K562 (cell line): Measurements from ENCODE around the gene DCTN5. TPM values are rescaled to one million over a fixed set of nuclear protein-coding genes. Genes with fewer than 3 reads are reported as not detected.
A peak's percentile ranks its signal among the peaks of the same experiment; 100 is the strongest.

Experiments used
- CBX1 ChIP-seq: sonication (generic); IDR thresholded peaks from 2 replicates; pipeline ENCODE4 v1.6.1; 2016; ENCODE audit warnings: antibody characterized with exemption, low read depth, mild to moderate bottlenecking
- FOXM1 ChIP-seq, 2 experiments: fragments of 450-650 bp in 1 of 2; sonication (generic) in 1 of 2; formaldehyde crosslinking in 1 of 2; IDR thresholded peaks; 2 replicates each; pipeline versions ENCODE4 v1.6.1 to v1.9.0; 2017 to 2022; ENCODE audit warnings: low read depth in 2 of 2, mild to moderate bottlenecking in 2 of 2, missing genetic modification reagents in 1 of 2, moderate library complexity in 1 of 2
- HMGN3 ChIP-seq: IDR thresholded peaks from 2 replicates; pipeline ENCODE4 v1.6.1; 2011; ENCODE audit warnings: borderline replicate concordance, low read depth, mild to moderate bottlenecking, mixed read lengths, low read length; ENCODE audit not compliant: insufficient read length; ENCODE audit errors: extremely low read depth
- L3MBTL2 ChIP-seq: fragments of 450-650 bp; IDR thresholded peaks from 2 replicates; pipeline ENCODE4 v1.6.1; 2016; ENCODE audit warnings: mild to moderate bottlenecking, moderate library complexity
- PML ChIP-seq: IDR thresholded peaks from 2 replicates; pipeline ENCODE4 v1.6.1; 2012; ENCODE audit warnings: low read length, inconsistent platforms
- SETDB1 ChIP-seq: IDR thresholded peaks from one replicate; pipeline ENCODE4 v1.6.1; 2012; ENCODE audit warnings: low read length, control low read depth, inconsistent platforms
- SOX6 ChIP-seq: fragments of 450-650 bp; IDR thresholded peaks from 2 replicates; pipeline ENCODE4 v1.6.1; 2014; ENCODE audit warnings: mild to moderate bottlenecking
- ZNF668 ChIP-seq: fragments of 250-450 bp; sonication (Bioruptor Pico); IDR thresholded peaks from 2 replicates; pipeline ENCODE4 v1.8.0; 2022; ENCODE audit warnings: mild to moderate bottlenecking, inconsistent platforms
- ZZZ3 ChIP-seq: fragments of 450-650 bp; IDR thresholded peaks from 2 replicates; pipeline ENCODE4 v1.6.1; 2016; ENCODE audit warnings: antibody characterized with exemption, mild to moderate bottlenecking, moderate library complexity
- polyA plus RNA-seq, 8 experiments: library from polyadenylated mRNA; depleted of rRNA in 4 of 8; stranded (reverse) in 5 of 8; unstranded in 3 of 8; fragments of >200 nt; fragmentation: Nextera tagmentation in 2 of 8; fragmentation: Illumina TruSeq in 1 of 8; extraction: Ambion mirVana in 2 of 8; extraction: Trizol in 1 of 8; gene quantifications; 2 replicates each; pipeline versions ENCODE4 v1.2.1 to v1.2.3, GENCODE V29; 2011 to 2014; ENCODE audit warnings: inconsistent platforms in 1 of 8, missing spikeins in 1 of 8
- total RNA-seq, 7 experiments: library from RNA; depleted of rRNA in 6 of 7; stranded (reverse); fragments of >200 nt in 6 of 7; fragmentation: Illumina TruSeq in 2 of 7; extraction: Trizol in 2 of 7; gene quantifications; 2 replicates each; pipeline versions ENCODE4 v1.2.1 to v1.2.3, GENCODE V29; 2011 to 2021; ENCODE audit warnings: low replicate concordance in 1 of 7
- TF ChIP-seq, protein P1 (sequence below): fragments of 450-650 bp; IDR thresholded peaks from 2 replicates; pipeline ENCODE4 v1.6.1; 2016; ENCODE audit warnings: missing biosample characterization, missing genetic modification characterization
- TF ChIP-seq, protein P2 (sequence below): IDR thresholded peaks from 2 replicates; pipeline ENCODE4 v1.6.1; 2011; ENCODE audit warnings: borderline replicate concordance, low read depth, mild to moderate bottlenecking, moderate library complexity, low read length; ENCODE audit not compliant: insufficient read depth, poor library complexity, severe bottlenecking
- TF ChIP-seq, protein P3 (sequence below): conservative IDR thresholded peaks from 2 replicates; pipeline ENCODE4 v1.6.1; 2011; ENCODE audit warnings: low read depth, mild to moderate bottlenecking, low read length; ENCODE audit not compliant: control insufficient read depth
- TF ChIP-seq, protein P4 (sequence below): fragments of 450-650 bp; IDR thresholded peaks from 2 replicates; pipeline ENCODE4 v1.6.1; 2016
- TF ChIP-seq, protein P5 (sequence below), 2 experiments: fragments of 450-650 bp; conservative IDR thresholded peaks; 2 replicates each; pipeline ENCODE4 v1.6.1; 2017; ENCODE audit warnings: mild to moderate bottlenecking in 2 of 2, moderate library complexity in 2 of 2
- TF ChIP-seq, protein P6 (sequence below), 2 experiments: fragments of 450-650 bp in 1 of 2; sonication (generic) in 1 of 2; formaldehyde crosslinking in 1 of 2; IDR thresholded peaks in 1 of 2; conservative IDR thresholded peaks in 1 of 2; 2 replicates each; pipeline versions ENCODE4 v1.6.1 to v1.8.1; 2016 to 2023; ENCODE audit warnings: mild to moderate bottlenecking in 2 of 2, moderate library complexity in 2 of 2, inconsistent platforms in 1 of 2, missing genetic modification reagents in 1 of 2

The DCTN5 gene
- total and polyA plus RNA-seq, 9 of the 15 experiments (the other 6 are each of a cell fraction or from before 2014, with no cell fraction given) = 35.8 to 149 (median 75.9) TPM

DNA sequence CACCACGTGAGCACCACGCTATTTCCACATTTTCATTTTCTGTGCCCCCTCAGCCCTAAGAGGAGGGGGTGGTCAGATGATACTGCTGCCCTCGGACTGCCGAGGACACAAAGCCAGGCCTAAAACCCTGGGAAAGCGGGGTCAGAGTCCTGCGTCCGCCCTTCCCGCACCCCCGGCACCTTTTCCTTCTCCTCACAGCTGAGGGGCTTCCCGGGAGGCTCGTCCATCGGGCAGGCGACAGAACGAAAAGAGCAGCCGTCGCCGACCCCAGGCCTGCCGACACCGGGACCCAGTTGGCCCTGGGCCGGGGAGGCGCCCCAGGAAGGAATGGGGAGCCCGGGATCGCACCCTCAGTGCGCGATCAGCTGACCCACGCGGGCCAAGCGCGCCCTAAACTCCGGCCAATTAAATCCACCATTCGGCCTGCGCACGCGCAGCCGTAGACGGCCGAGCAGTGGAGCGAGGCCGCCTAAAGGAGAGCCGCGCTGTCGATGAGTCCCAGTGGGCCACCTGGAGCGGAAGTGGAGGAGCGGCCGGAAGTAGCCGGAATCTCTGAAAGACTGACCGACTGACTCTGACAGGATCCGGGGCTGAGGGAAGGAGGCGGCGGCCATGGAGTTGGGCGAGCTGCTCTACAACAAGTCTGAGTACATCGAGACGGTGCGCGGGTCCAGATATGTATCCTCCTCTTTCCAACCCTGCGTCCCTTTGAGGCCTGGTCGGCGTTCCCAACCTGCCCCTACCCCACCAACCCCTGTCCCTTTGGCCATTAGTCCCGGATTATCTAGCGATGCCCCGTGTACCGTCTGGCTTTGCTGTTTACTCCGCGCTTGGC lies at the start of gene DCTN5, which contains the start of gene PALB2 (continued):
- TF ChIP-seq, protein P1, sequence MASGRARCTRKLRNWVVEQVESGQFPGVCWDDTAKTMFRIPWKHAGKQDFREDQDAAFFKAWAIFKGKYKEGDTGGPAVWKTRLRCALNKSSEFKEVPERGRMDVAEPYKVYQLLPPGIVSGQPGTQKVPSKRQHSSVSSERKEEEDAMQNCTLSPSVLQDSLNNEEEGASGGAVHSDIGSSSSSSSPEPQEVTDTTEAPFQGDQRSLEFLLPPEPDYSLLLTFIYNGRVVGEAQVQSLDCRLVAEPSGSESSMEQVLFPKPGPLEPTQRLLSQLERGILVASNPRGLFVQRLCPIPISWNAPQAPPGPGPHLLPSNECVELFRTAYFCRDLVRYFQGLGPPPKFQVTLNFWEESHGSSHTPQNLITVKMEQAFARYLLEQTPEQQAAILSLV (tag) = no peak
- TF ChIP-seq HMGN3 (peak; percentile 86), L3MBTL2 (peak; percentile 99), ZZZ3 (peak; percentile 70; the same call in 1 of the 2 replicates), CBX1 (no peak), SETDB1 (no peak), SOX6 (0 out of 2 replicates have a peak, but pooled peaks have one; percentile 23), FOXM1 (IDR thresholded peaks at IDR 0.05; ENCODE audit: low read depth) (no peak), FOXM1 (CRISPR knock-in tag; IDR thresholded peaks at IDR 0.05; ENCODE audit: low read depth) (0 out of 2 replicates have a peak, but pooled peaks have one; percentile 52), ZNF668 (no peak), PML (peak; percentile 57; the same call in 1 of the 2 replicates)
- TF ChIP-seq, protein P2, sequence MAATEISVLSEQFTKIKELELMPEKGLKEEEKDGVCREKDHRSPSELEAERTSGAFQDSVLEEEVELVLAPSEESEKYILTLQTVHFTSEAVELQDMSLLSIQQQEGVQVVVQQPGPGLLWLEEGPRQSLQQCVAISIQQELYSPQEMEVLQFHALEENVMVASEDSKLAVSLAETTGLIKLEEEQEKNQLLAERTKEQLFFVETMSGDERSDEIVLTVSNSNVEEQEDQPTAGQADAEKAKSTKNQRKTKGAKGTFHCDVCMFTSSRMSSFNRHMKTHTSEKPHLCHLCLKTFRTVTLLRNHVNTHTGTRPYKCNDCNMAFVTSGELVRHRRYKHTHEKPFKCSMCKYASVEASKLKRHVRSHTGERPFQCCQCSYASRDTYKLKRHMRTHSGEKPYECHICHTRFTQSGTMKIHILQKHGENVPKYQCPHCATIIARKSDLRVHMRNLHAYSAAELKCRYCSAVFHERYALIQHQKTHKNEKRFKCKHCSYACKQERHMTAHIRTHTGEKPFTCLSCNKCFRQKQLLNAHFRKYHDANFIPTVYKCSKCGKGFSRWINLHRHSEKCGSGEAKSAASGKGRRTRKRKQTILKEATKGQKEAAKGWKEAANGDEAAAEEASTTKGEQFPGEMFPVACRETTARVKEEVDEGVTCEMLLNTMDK = no peak
- TF ChIP-seq, protein P3, sequence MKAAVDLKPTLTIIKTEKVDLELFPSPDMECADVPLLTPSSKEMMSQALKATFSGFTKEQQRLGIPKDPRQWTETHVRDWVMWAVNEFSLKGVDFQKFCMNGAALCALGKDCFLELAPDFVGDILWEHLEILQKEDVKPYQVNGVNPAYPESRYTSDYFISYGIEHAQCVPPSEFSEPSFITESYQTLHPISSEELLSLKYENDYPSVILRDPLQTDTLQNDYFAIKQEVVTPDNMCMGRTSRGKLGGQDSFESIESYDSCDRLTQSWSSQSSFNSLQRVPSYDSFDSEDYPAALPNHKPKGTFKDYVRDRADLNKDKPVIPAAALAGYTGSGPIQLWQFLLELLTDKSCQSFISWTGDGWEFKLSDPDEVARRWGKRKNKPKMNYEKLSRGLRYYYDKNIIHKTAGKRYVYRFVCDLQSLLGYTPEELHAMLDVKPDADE = peak; percentile 92
- TF ChIP-seq, protein P4, sequence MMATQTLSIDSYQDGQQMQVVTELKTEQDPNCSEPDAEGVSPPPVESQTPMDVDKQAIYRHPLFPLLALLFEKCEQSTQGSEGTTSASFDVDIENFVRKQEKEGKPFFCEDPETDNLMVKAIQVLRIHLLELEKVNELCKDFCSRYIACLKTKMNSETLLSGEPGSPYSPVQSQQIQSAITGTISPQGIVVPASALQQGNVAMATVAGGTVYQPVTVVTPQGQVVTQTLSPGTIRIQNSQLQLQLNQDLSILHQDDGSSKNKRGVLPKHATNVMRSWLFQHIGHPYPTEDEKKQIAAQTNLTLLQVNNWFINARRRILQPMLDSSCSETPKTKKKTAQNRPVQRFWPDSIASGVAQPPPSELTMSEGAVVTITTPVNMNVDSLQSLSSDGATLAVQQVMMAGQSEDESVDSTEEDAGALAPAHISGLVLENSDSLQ = peak; percentile 69
- TF ChIP-seq, protein P5, sequence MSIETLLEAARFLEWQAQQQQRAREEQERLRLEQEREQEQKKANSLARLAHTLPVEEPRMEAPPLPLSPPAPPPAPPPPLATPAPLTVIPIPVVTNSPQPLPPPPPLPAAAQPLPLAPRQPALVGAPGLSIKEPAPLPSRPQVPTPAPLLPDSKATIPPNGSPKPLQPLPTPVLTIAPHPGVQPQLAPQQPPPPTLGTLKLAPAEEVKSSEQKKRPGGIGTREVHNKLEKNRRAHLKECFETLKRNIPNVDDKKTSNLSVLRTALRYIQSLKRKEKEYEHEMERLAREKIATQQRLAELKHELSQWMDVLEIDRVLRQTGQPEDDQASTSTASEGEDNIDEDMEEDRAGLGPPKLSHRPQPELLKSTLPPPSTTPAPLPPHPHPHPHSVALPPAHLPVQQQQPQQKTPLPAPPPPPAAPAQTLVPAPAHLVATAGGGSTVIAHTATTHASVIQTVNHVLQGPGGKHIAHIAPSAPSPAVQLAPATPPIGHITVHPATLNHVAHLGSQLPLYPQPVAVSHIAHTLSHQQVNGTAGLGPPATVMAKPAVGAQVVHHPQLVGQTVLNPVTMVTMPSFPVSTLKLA (conservative IDR thresholded peaks at IDR 0.05) = peak; percentile 95 to 98
- TF ChIP-seq, protein P6, sequence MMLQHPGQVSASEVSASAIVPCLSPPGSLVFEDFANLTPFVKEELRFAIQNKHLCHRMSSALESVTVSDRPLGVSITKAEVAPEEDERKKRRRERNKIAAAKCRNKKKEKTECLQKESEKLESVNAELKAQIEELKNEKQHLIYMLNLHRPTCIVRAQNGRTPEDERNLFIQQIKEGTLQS (IDR thresholded peaks at IDR 0.05) = no peak
- TF ChIP-seq, protein P6 (CRISPR knock-in tag; conservative IDR thresholded peaks at IDR 0.05) = peak; percentile 65; the same call in 1 of the 2 replicates
